GM19455 (cell line): ENCODE measurements around the gene CDH2.

ENCODE experiments used
- ATAC-seq: cut with Tn5 transposase; IDR thresholded peaks from one replicate; pipeline ENCODE4 v1.9.1; 2021; ENCODE audit not compliant: unreplicated experiment

The CDH2 gene

GRCh38 chr18:28091197-28091596 lies 85.7 kb downstream of the CDH2 start:
- ATAC-seq, result no peak

GRCh38 chr18:28088477-28088876 lies 88.5 kb downstream of the CDH2 start:
- ATAC-seq, result no peak

- ATAC-seq, result no peak
These were observed 90.0 kb downstream of the CDH2 start for GRCh38 chr18:28086670-28087552.

GRCh38 chr18:28081516-28081915 lies 95.4 kb downstream of the CDH2 start:
- ATAC-seq, result no peak

- no peak for ATAC-seq
These were observed 96.0 kb downstream of the CDH2 start for GRCh38 chr18:28080876-28081300.

GRCh38 chr18:28079883-28080282 lies 97.0 kb downstream of the CDH2 start:
- no peak for ATAC-seq

GRCh38 chr18:28078849-28079248 lies 98.1 kb downstream of the CDH2 start:
- ATAC-seq, result no peak

- ATAC-seq, result no peak
These were observed 98.6 kb downstream of the CDH2 start for GRCh38 chr18:28078298-28078697.

- no peak for ATAC-seq
These were observed 101.4 kb downstream of the CDH2 start for GRCh38 chr18:28075501-28075900.

GRCh38 chr18:28074076-28074475 lies 102.9 kb downstream of the CDH2 start:
- no peak for ATAC-seq

- ATAC-seq, result no peak
These were observed 103.3 kb downstream of the CDH2 start for GRCh38 chr18:28073658-28074057.

GRCh38 chr18:28071199-28071598 lies 105.7 kb downstream of the CDH2 start:
- no peak for ATAC-seq

- ATAC-seq, result no peak
These were observed 108.7 kb downstream of the CDH2 start for GRCh38 chr18:28068207-28068606.

GRCh38 chr18:28067346-28067745 lies 109.6 kb downstream of the CDH2 start:
- ATAC-seq, result no peak

- no peak for ATAC-seq
These were observed 111.1 kb downstream of the CDH2 start for GRCh38 chr18:28065793-28066186.

- no peak for ATAC-seq
These were observed 111.7 kb downstream of the CDH2 start for GRCh38 chr18:28065031-28065792.

- no peak for ATAC-seq
These were observed 113.0 kb downstream of the CDH2 start for GRCh38 chr18:28063926-28064325.

GRCh38 chr18:28063271-28063761 lies 113.6 kb downstream of the CDH2 start:
- no peak for ATAC-seq

- ATAC-seq, result no peak
These were observed 114.5 kb downstream of the CDH2 start for GRCh38 chr18:28062443-28062842.

- no peak for ATAC-seq
These were observed 117.1 kb downstream of the CDH2 start for GRCh38 chr18:28059861-28060260.

GRCh38 chr18:28050545-28050944 lies 126.4 kb downstream of the CDH2 start:
- ATAC-seq, result no peak

GRCh38 chr18:28048612-28049011 lies 128.3 kb downstream of the CDH2 start:
- no peak for ATAC-seq
